WTC11 (cell line): ENCODE data around the gene NXF1. TPM values are rescaled to one million over a fixed set of nuclear protein-coding genes. Genes with fewer than 3 reads are reported as not detected.
"Not testable (repeated sequence)": the region's sequence is repeated elsewhere in the genome, so short reads cannot be mapped to it uniquely, and the experiment has no call there.

Source experiments
- ATAC-seq: fragments of 200-7000 bp; cut with Tn5 transposase; 2 replicates; pipeline ENCODE4 v1.10.0; 2021; ENCODE audit warnings: mild to moderate bottlenecking, moderate library complexity
- CTCF ChIA-PET: fragments of 300-600 bp; sonication (Branson Sonifier 250); formaldehyde crosslinking; loops from one replicate; lab custom pipeline; 2021; ENCODE audit warnings: antibody characterized with exemption; lab: Charles Lee
- POLR2A ChIA-PET: fragments of 350-600 bp; sonication (Branson Sonifier 250); formaldehyde crosslinking; loops from one replicate; lab custom pipeline; 2021; ENCODE audit warnings: antibody characterized with exemption; lab: Charles Lee
- DNase-seq: peaks from one replicate; pipeline ENCODE4 v3.0.0; 2021; ENCODE audit warnings: low spot score
- H3K27ac Mint-ChIP-seq: 2 replicates; pipeline ENCODE4 v1.8.0; 2021; ENCODE audit warnings: mixed read lengths
- H3K27me3 Mint-ChIP-seq: 2 replicates; pipeline ENCODE4 v1.8.0; 2021; ENCODE audit warnings: low read depth, mild to moderate bottlenecking, moderate library complexity, mixed read lengths
- H3K36me3 Mint-ChIP-seq: 2 replicates; pipeline ENCODE4 v1.8.0; 2021; ENCODE audit warnings: mixed read lengths
- H3K4me1 Mint-ChIP-seq: 2 replicates; pipeline ENCODE4 v1.8.0; 2022; ENCODE audit warnings: mixed read lengths
- H3K4me3 Mint-ChIP-seq: 2 replicates; pipeline ENCODE4 v1.8.0; 2021; ENCODE audit warnings: mild to moderate bottlenecking, moderate library complexity, mixed read lengths
- H3K9me3 Mint-ChIP-seq: 2 replicates; pipeline ENCODE4 v1.8.0; 2021; ENCODE audit warnings: mixed read lengths
- ATF3 ChIP-seq: sonication (generic); formaldehyde crosslinking; conservative IDR thresholded peaks from 2 replicates; pipeline ENCODE4 v1.8.1; 2022; ENCODE audit warnings: mild to moderate bottlenecking, missing genetic modification reagents
- CREB1 ChIP-seq: sonication (generic); formaldehyde crosslinking; IDR thresholded peaks from 2 replicates; pipeline ENCODE4 v1.8.0; 2023; ENCODE audit warnings: mild to moderate bottlenecking, missing genetic modification reagents
- E2F4 ChIP-seq: sonication (generic); formaldehyde crosslinking; IDR thresholded peaks from 2 replicates; pipeline ENCODE4 v1.8.1; 2022; ENCODE audit warnings: low read depth, mild to moderate bottlenecking, moderate library complexity, missing genetic modification reagents, borderline replicate concordance
- GRHL2 ChIP-seq: fragments of 250-450 bp; sonication (Bioruptor Pico); IDR thresholded peaks from 2 replicates; pipeline ENCODE4 v1.8.0; 2022; ENCODE audit warnings: mild to moderate bottlenecking, moderate library complexity; ENCODE audit not compliant: insufficient replicate concordance, severe bottlenecking
- NFATC4 ChIP-seq: fragments of 250-450 bp; sonication (Bioruptor Pico); IDR thresholded peaks from 2 replicates; pipeline ENCODE4 v1.9.0; 2021; ENCODE audit warnings: mild to moderate bottlenecking
- SP1 ChIP-seq: sonication (generic); formaldehyde crosslinking; conservative IDR thresholded peaks from 2 replicates; pipeline ENCODE4 v1.8.1; 2022; ENCODE audit warnings: missing genetic modification reagents
- TEAD4 ChIP-seq: sonication (generic); formaldehyde crosslinking; IDR thresholded peaks from 2 replicates; pipeline ENCODE4 v1.8.0; 2022; ENCODE audit warnings: mild to moderate bottlenecking, missing genetic modification reagents
- ZMAT4 ChIP-seq: fragments of 250-450 bp; sonication (Bioruptor Pico); IDR thresholded peaks from 2 replicates; pipeline ENCODE4 v1.9.0; 2021; ENCODE audit warnings: mild to moderate bottlenecking
- ZNF232 ChIP-seq: sonication (generic); formaldehyde crosslinking; IDR thresholded peaks from 2 replicates; pipeline ENCODE4 v1.8.0; 2022; ENCODE audit warnings: mild to moderate bottlenecking, missing genetic modification reagents
- total RNA-seq: library from RNA; stranded (reverse); gene quantifications from 3 replicates; pipeline ENCODE4 v1.2.3, GENCODE V29; 2021
- TF ChIP-seq, protein P1 (sequence below): sonication (generic); formaldehyde crosslinking; conservative IDR thresholded peaks from 2 replicates; pipeline ENCODE4 v1.8.1; 2023; ENCODE audit warnings: mild to moderate bottlenecking, low read depth, missing genetic modification reagents, moderate library complexity
- TF ChIP-seq, protein P2 (sequence below): sonication (generic); formaldehyde crosslinking; IDR thresholded peaks from 2 replicates; pipeline ENCODE4 v1.8.0; 2023; ENCODE audit warnings: missing genetic modification reagents, mild to moderate bottlenecking, borderline replicate concordance
- TF ChIP-seq, protein P3 (sequence below): sonication (generic); formaldehyde crosslinking; IDR thresholded peaks from 2 replicates; pipeline ENCODE4 v1.8.1; 2023; ENCODE audit warnings: mild to moderate bottlenecking, missing genetic modification reagents
- TF ChIP-seq, protein P4 (sequence below): fragments of 250-450 bp; sonication (Bioruptor Pico); IDR thresholded peaks from 2 replicates; pipeline ENCODE4 v1.9.0; 2021; ENCODE audit warnings: moderate library complexity, mild to moderate bottlenecking, inconsistent platforms, borderline replicate concordance
- TF ChIP-seq, protein P5 (sequence below): sonication (generic); formaldehyde crosslinking; IDR thresholded peaks from 2 replicates; pipeline ENCODE4 v1.8.0; 2022; ENCODE audit warnings: mild to moderate bottlenecking, missing genetic modification reagents

Gene NXF1
- total RNA-seq, 1 experiment from 2014 or later = 43.2 TPM

GRCh38 chr11:62841361-62842170, 36.3 kb upstream of the NXF1 start (continued):
- TF ChIP-seq E2F4 (CRISPR knock-in tag) (peak; percentile 85; the same call in 1 of the 2 replicates), TEAD4 (CRISPR knock-in tag) (peak; percentile 85; the same call in 1 of the 2 replicates), CREB1 (CRISPR knock-in tag) (peak; percentile 89; the same call in 1 of the 2 replicates), ZNF232 (CRISPR knock-in tag) (peak; percentile 96), ATF3 (CRISPR knock-in tag) (0 out of 2 replicates have a peak, but pooled peaks have one; percentile 57), GRHL2 (CRISPR knock-in tag) (no peak), SP1 (CRISPR knock-in tag) (peak; percentile 82)
- TF ChIP-seq, protein P1, sequence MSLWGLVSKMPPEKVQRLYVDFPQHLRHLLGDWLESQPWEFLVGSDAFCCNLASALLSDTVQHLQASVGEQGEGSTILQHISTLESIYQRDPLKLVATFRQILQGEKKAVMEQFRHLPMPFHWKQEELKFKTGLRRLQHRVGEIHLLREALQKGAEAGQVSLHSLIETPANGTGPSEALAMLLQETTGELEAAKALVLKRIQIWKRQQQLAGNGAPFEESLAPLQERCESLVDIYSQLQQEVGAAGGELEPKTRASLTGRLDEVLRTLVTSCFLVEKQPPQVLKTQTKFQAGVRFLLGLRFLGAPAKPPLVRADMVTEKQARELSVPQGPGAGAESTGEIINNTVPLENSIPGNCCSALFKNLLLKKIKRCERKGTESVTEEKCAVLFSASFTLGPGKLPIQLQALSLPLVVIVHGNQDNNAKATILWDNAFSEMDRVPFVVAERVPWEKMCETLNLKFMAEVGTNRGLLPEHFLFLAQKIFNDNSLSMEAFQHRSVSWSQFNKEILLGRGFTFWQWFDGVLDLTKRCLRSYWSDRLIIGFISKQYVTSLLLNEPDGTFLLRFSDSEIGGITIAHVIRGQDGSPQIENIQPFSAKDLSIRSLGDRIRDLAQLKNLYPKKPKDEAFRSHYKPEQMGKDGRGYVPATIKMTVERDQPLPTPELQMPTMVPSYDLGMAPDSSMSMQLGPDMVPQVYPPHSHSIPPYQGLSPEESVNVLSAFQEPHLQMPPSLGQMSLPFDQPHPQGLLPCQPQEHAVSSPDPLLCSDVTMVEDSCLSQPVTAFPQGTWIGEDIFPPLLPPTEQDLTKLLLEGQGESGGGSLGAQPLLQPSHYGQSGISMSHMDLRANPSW (CRISPR knock-in tag) = no peak
- TF ChIP-seq, protein P2, sequence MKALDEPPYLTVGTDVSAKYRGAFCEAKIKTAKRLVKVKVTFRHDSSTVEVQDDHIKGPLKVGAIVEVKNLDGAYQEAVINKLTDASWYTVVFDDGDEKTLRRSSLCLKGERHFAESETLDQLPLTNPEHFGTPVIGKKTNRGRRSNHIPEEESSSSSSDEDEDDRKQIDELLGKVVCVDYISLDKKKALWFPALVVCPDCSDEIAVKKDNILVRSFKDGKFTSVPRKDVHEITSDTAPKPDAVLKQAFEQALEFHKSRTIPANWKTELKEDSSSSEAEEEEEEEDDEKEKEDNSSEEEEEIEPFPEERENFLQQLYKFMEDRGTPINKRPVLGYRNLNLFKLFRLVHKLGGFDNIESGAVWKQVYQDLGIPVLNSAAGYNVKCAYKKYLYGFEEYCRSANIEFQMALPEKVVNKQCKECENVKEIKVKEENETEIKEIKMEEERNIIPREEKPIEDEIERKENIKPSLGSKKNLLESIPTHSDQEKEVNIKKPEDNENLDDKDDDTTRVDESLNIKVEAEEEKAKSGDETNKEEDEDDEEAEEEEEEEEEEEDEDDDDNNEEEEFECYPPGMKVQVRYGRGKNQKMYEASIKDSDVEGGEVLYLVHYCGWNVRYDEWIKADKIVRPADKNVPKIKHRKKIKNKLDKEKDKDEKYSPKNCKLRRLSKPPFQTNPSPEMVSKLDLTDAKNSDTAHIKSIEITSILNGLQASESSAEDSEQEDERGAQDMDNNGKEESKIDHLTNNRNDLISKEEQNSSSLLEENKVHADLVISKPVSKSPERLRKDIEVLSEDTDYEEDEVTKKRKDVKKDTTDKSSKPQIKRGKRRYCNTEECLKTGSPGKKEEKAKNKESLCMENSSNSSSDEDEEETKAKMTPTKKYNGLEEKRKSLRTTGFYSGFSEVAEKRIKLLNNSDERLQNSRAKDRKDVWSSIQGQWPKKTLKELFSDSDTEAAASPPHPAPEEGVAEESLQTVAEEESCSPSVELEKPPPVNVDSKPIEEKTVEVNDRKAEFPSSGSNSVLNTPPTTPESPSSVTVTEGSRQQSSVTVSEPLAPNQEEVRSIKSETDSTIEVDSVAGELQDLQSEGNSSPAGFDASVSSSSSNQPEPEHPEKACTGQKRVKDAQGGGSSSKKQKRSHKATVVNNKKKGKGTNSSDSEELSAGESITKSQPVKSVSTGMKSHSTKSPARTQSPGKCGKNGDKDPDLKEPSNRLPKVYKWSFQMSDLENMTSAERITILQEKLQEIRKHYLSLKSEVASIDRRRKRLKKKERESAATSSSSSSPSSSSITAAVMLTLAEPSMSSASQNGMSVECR (CRISPR knock-in tag) = peak; percentile 96
- TF ChIP-seq, protein P3, sequence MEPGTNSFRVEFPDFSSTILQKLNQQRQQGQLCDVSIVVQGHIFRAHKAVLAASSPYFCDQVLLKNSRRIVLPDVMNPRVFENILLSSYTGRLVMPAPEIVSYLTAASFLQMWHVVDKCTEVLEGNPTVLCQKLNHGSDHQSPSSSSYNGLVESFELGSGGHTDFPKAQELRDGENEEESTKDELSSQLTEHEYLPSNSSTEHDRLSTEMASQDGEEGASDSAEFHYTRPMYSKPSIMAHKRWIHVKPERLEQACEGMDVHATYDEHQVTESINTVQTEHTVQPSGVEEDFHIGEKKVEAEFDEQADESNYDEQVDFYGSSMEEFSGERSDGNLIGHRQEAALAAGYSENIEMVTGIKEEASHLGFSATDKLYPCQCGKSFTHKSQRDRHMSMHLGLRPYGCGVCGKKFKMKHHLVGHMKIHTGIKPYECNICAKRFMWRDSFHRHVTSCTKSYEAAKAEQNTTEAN (CRISPR knock-in tag) = peak; percentile 96; the same call in 1 of the 2 replicates

- CTCF ChIA-PET = interaction anchor here (0.9 to 3.4 kb wide), 9 partner anchors 9 to 133 kb away, joined by 3 to 29 read pairs (median 4); partner anchors contain the start of genes BSCL2, GNG3, STX5 and TEX54
- not testable (repeated sequence) for H3K27me3 Mint-ChIP-seq, H3K27ac Mint-ChIP-seq, H3K4me3 Mint-ChIP-seq, H3K9me3 Mint-ChIP-seq
- DNase-seq = peak; percentile 72
- peak; percentile 0; the same call in 1 of the 2 replicates for ATAC-seq
- POLR2A ChIA-PET = interaction anchor here (0.6 to 3.4 kb wide), 31 partner anchors 9 to 1035 kb away, joined by 3 to 83 read pairs (median 5); partner anchors contain the start of genes C11orf98, CSKMT, EEF1G and HNRNPUL2
- H3K4me1 Mint-ChIP-seq = peaks cover 15% of the 10 kb centered on the region
- TF ChIP-seq, protein P4, sequence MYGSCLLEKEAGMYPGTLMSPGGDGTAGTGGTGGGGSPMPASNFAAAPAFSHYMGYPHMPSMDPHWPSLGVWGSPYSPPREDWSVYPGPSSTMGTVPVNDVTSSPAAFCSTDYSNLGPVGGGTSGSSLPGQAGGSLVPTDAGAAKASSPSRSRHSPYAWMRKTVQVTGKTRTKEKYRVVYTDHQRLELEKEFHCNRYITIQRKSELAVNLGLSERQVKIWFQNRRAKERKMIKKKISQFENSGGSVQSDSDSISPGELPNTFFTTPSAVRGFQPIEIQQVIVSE (CRISPR knock-in tag) = 0 out of 2 replicates have a peak, but pooled peaks have one; percentile 34
- 0 out of 2 replicates have a peak, but pooled peaks have one; percentile 43 for TF ChIP-seq ZMAT4 (CRISPR knock-in tag)
- TF ChIP-seq, protein P5, sequence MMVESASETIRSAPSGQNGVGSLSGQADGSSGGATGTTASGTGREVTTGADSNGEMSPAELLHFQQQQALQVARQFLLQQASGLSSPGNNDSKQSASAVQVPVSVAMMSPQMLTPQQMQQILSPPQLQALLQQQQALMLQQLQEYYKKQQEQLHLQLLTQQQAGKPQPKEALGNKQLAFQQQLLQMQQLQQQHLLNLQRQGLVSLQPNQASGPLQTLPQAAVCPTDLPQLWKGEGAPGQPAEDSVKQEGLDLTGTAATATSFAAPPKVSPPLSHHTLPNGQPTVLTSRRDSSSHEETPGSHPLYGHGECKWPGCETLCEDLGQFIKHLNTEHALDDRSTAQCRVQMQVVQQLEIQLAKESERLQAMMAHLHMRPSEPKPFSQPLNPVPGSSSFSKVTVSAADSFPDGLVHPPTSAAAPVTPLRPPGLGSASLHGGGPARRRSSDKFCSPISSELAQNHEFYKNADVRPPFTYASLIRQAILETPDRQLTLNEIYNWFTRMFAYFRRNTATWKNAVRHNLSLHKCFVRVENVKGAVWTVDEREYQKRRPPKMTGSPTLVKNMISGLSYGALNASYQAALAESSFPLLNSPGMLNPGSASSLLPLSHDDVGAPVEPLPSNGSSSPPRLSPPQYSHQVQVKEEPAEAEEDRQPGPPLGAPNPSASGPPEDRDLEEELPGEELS (CRISPR knock-in tag) = 0 out of 2 replicates have a peak, but pooled peaks have one; percentile 24
- 0 out of 2 replicates have a peak, but pooled peaks have one; percentile 27 for TF ChIP-seq NFATC4
- H3K36me3 Mint-ChIP-seq = peaks cover 20% of the 10 kb centered on the region
These were observed 35.6 kb upstream of the NXF1 start for GRCh38 chr11:62840721-62841360.
